Measurements from ENCODE around the gene AMN. TPM values are rescaled to one million over a fixed set of nuclear protein-coding genes. Genes with fewer than 3 reads are reported as not detected.

Gene AMN
- total RNA-seq, 6 experiments from 2014 or later = 7.1 to 69.1 (median 28.6) TPM

DNA sequence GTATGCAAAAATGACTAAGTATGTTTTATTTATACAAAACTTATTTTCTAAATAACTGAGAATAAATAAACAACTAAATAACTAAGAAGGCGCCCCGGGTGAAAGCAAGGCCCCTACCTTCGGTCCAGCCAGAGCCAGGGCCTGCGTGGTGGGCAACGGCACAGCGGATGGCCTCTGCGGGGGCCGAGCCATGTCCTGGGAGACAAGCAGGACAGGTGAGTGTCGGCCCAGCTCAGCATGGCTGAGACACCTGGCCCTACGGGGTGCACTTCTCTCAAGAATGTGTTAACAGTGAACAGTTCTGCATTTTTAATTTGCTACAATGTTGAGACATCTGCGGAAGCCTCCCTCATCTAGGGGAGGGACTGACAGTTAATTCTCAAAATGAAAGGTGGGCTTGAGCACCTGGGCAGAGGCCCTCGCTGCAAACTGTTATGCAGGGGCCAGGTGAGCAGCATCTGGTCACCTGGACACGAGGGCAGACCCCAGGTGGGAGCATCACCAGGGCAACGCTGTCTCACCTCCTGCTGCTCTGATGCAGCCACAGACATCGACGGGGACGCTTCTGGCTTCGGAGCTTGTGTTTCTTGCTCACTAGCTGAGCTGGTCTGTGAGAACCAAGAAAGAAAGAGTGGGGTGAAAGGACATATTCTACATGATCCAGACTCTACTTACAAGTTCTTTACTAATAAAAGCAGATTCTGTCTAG lies 31.8 kb downstream of the AMN start:
- WGBS (ENCODE audit: insufficient coverage, low coverage, low lambda C conversion rate, missing lambda C conversion rate) = 83% methylated on average over 7 of the region's 18 CpGs
- H3K4me3 ChIP-seq = no peak overlapping the region
- ATAC-seq (no peak), DNase-seq (no peak)
- TF ChIP-seq CTCF (IDR thresholded peaks at IDR 0.05) (no peak), POLR2A (IDR thresholded peaks at IDR 0.05) (no peak)
- no peak overlapping the region for H3K27ac ChIP-seq
- no peaks in the 10 kb centered on the region for H3K27me3 ChIP-seq
- intact Hi-C loops (cut with DNase I) = no loop called here
- no peaks in the 10 kb centered on the region for H3K9me3 ChIP-seq
- peaks cover 0 to 10% (median 1%) of the 10 kb centered on the region in 4 donors for H3K4me1 ChIP-seq
- H3K36me3 ChIP-seq = peaks cover under 1 to 86% (median 41%) of the 10 kb centered on the region in 4 donors

DNA sequence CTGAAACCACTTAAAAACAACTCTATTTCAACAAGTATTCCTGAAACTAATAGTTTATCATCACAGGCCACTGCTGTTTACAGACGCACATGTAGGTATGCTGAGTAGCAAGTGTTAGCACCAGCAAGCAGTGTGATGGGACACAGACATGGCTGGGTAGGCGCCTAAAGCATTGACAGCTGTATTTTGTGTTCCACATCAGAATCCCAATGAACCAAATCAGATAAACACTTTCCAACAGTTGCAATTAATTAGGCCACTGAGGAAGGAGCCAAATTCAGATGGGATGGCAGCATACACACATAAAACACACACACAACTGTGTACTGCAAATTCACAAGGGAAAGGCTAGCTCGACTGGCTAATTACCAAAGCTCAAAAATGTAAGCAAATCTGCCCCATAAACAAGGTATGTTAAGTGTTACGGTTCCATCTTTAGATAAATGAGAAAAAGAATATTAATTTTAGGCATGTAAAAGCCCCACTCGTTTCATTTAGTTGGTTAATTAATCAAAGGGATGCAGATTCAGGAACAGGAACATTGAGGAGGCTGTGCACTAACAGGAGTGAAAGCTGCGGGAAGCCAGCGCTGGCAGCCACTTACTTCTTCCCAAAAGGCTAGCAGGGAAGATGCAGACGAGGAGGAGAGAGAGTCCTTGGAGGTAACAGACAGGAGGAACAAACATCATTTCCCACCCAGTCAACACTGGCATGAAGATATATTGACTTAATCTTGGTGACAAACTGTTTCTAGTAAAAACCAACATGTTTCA lies 33.4 kb downstream of the AMN start:
- no peak for DNase-seq
- 73% methylated on average over 8 of the region's 8 CpGs for WGBS (ENCODE audit: insufficient coverage, low coverage, low lambda C conversion rate, missing lambda C conversion rate)
- intact Hi-C loops (cut with DNase I) = no loop called here
- Histone ChIP-seq H3K27me3 (no peaks in the 10 kb centered on the region), H3K36me3 (peaks cover 3 to 84% (median 37%) of the 10 kb centered on the region in 4 donors), H3K4me1 (no peaks in the 10 kb centered on the region), H3K9me3 (no peaks in the 10 kb centered on the region), H3K27ac (no peak overlapping the region), H3K4me3 (no peak overlapping the region)
- no peak for ATAC-seq
- TF ChIP-seq CTCF (IDR thresholded peaks at IDR 0.05) = no peak

DNA sequence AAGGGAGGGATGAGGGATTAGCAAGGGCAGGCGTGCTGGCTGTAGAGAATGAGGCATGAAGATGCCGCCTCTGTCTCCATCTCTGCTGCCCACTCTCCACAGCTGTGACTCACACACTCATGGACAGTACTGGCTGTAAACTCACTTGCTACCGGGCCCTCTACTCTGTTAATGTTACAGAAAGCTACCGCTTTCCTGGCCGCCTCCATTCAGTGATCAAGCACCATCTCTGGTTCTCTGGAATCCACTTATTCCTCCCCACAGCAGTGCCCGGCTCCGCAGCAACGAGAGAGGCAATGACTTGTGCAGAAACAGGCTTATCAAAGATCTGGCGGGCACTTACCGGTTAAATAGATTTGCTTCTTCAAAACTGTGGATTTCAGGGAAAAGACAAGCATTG lies 34.8 kb downstream of the AMN start:
- no peak for ATAC-seq
- Histone ChIP-seq H3K27me3 (no peaks in the 10 kb centered on the region), H3K9me3 (no peaks in the 10 kb centered on the region), H3K36me3 (peaks cover 3 to 83% (median 41%) of the 10 kb centered on the region in 4 donors), H3K27ac (no peak overlapping the region), H3K4me3 (no peak overlapping the region), H3K4me1 (no peaks in the 10 kb centered on the region)
- WGBS (ENCODE audit: insufficient coverage, low coverage, low lambda C conversion rate, missing lambda C conversion rate) = 92% methylated on average over 7 of the region's 10 CpGs
- TF ChIP-seq CTCF (IDR thresholded peaks at IDR 0.05) (no peak), POLR2A (IDR thresholded peaks at IDR 0.05) (no peak)
- DNase-seq = no peak
- intact Hi-C loops (cut with DNase I) = no loop called here

GRCh38 chr14:102958461-102958860 lies 36.0 kb downstream of the AMN start:
- Histone ChIP-seq H3K27ac (no peak overlapping the region), H3K36me3 (peaks cover 3 to 83% (median 39%) of the 10 kb centered on the region in 4 donors), H3K9me3 (no peaks in the 10 kb centered on the region), H3K4me3 (no peak overlapping the region), H3K27me3 (no peaks in the 10 kb centered on the region), H3K4me1 (no peaks in the 10 kb centered on the region)
- DNase-seq (no peak), ATAC-seq (no peak)
- TF ChIP-seq POLR2A (IDR thresholded peaks at IDR 0.05) = no peak
- TF ChIP-seq CTCF (IDR thresholded peaks at IDR 0.05) = no peak
- intact Hi-C loops (cut with DNase I) = no loop called here
- 80% methylated on average over 1 of the region's 10 CpGs for WGBS (ENCODE audit: insufficient coverage, low coverage, low lambda C conversion rate, missing lambda C conversion rate)
